GM21526 (cell line): ENCODE data around the gene STARD10.

ENCODE experiments used
- ATAC-seq: cut with Tn5 transposase; IDR thresholded peaks from one replicate; pipeline ENCODE4 v1.9.1; 2021; ENCODE audit warnings: moderate library complexity; ENCODE audit not compliant: unreplicated experiment, low FRiP score

Gene STARD10

DNA sequence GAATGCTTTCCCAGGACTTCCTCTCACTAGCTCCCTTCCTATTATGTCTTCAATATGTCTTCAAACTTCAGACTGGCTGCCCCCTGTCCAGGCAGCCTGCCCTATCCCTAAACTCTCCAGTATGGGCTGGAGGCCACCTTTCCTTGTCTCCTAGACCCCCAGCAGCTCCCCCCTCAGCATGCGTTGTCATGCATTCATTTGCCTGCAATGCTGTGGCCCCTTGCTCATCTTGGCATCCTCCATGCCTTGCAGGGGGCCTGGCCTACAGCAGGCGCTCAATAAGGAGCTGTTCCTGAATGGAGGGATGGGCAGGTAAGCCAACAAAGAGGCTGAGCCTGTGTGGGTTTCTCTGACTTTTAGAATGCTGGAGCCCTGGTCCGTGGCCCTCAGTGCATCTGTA, 25.3 kb downstream of the STARD10 start:
- ATAC-seq = no peak

GRCh38 chr11:72767203-72768062, 26.4 kb downstream of the STARD10 start:
- no peak for ATAC-seq

GRCh38 chr11:72766152-72766902, 27.5 kb downstream of the STARD10 start:
- ATAC-seq = no peak

DNA sequence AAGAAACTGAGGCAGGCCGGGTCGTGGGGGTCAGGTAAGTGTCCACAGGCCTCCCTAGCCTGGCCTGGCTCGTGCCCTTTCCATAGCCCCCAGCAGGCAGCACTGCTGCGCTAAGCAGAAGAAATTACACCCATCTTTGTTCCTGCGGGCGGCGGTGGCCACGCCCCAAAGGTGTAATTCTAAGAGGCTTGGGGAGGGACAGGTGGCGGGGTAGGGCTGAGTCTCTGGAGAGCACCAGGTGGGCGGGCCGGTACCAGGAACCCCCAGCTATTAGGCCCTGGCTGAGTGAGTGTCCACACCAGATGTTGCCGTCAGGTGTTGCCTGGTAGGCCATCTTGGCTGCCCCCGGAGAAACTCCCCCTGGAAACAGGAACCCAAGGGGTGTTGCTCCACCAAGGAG, 29.3 kb downstream of the STARD10 start:
- no peak for ATAC-seq

GRCh38 chr11:72763823-72764222, 30.0 kb downstream of the STARD10 start:
- ATAC-seq = no peak

- ATAC-seq = no peak
Observed at GRCh38 chr11:72762641-72763304, 31.1 kb downstream of the STARD10 start.

DNA sequence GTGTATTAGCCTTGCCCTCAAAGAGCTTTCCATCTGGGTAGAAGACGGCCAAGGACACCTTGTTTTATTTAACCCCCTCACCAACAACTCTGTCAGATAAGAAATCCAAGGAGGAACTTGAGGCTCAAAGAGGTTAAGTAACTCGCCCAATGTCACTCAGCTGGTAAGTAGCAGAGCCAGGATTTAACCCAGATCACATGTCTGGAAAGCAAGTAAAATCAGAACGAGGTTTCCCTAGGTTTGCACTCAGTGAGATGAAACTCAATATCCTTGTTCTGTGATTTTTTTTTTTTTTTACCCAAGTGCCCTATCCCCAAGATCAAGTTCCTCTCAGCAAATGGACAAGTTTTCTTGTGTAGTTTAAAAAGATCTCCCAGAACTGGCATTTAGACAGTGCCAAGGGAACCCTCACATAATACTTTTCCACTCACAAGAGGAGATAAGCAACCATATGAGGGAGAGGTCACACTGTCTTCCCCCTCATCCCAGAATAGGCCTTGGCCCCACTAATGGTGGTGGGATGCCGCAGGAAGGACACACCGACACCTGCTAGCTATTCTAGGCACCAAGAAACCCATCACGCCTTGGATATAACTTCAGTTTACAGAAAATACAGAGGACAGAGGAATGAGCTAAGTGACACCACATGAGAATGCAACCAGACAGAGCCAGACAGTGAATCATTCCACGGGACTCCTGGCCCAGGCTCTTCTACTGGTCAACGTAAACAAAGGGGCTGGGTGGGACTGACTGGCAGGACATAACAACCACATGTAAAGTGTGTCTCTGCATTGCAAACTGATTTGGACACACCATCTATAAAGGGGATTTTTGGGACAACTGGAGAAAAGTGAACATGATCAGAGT, 33.1 kb downstream of the STARD10 start:
- no peak for ATAC-seq

- ATAC-seq = no peak
Observed at GRCh38 chr11:72759468-72759985, 34.3 kb downstream of the STARD10 start.

DNA sequence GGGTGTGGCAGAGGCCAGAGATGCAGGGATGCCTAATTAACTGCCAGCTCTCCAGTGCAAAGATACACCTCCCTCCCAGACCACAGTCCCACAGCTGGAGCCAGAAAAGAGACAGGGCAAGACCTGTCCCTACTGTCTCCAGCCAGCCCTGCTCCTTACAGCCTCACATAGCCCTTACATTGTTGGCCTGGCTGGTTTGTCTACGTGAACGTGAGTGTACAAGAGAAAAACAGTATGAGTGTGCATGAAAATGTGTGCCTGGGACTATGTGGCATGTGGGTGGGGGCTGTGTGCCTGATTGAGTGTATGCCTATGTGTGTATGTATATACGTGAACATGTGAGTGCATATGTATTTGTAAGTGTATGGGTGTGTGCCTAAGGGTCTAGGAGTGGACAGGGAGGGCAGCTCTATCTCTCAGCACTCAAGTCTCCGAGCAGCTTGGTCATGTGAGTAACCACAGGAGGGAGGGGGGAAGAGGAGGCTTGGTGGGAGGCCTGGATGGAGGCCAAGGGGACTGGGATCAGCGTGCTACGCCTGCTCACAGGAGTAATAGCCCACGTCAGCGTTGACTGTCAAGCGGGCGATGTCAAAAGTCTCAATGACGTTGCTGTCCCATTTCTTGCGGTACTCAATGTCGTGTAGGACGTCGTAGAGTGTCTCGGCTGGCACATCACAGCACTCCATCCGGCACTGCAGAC, 35.0 kb downstream of the STARD10 start:
- ATAC-seq = no peak

GRCh38 chr11:72758304-72758689, 35.5 kb downstream of the STARD10 start:
- ATAC-seq = no peak

GRCh38 chr11:72755713-72756285, 38.0 kb downstream of the STARD10 start:
- ATAC-seq = no peak

DNA sequence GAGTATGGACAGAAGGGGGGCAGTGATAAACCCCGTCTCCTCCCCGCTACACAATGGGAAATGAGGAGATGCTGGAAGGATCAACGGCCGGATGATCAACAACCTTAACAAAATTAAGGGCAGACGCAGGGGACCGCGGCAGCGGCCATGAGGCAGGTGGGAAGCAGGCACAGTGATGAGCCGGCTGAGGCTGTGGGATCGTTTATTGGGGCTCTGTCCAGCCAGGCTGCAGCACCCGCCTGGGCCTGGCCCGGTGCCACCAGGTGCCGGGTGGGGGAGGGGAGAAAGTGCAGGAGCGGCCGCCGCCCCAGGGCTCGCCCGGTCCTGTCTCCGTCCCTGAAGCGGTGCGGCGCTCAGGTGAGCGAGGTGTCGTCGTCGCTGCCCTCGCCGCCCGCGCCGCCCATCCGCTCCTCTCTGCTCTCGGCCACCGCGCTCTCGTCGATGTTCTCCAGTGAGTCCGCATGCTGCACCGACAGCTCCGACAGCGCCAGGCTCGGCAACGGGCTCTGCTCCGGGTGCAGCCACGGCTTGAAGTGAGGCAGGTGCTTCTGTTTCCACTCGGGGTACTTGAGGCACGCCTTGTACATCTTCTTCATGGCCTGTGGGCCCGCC, 39.2 kb downstream of the STARD10 start:
- no peak for ATAC-seq

DNA sequence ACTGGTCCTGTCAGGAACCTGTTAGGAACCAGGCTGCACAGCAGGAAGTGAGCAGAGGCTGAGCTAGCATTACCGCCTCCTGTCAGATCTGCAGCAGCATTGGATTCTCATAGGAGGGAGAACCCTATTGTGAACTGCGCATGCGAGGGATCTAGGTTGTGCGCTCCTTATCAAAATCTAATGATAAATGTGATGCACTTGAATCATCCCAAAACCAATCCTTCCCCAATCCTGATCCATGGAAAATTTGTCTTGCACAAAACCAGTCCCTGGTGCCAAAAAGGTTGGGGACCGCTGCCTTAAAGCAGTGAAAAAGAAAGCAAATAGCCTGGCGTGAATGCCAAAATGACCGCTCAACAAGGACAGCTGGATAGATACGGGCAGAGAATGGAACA, 39.7 kb downstream of the STARD10 start:
- ATAC-seq = no peak

DNA sequence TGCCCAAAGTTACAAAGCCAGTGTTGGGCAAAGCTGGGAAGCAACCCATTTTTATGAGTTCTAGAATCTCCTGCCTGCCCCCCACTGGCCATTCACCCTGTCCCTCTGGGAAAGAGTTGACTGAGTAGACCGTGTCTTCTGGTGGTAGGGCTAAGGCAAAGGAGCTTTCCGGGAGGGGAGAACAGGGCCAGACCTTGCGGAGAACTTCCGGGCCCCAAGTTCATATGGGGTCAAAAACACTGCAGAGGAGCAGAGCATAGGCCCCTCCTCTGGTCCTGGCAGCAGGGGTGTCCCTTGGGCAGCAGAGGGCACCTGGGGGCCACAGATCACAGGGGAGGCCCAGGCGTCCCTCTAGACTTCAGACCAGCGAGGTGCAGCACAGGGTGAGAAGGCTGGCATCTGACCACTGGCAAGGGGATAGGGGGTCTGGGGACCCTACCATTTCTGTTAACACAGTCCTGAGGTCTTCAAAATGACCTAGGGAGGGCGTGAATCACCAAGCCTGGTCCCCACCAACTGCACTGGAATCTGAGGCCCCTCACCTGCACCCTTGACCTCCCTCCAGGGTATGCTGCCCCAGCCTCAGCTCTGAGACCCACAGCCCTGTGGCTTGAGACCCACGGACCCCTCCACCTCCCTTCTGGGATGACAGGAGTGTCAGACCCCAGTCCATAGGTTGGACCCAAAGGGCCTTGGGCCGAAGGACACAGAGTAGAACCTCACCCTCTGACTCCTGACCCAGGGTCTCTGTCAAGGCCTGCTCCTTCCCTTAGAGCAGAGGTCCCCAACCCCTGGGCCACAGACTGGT, 40.3 kb downstream of the STARD10 start:
- ATAC-seq = no peak

GRCh38 chr11:72752088-72752914, 41.5 kb downstream of the STARD10 start, which contains the start of gene ARAP1:
Gene ARAP1, minus strand, starts transcription at chr11:72752408. Its CDS starts 25,280 bp downstream, at chr11:72727128.
- ATAC-seq = no peak

- no peak for ATAC-seq
Observed at GRCh38 chr11:72751116-72752087, 42.4 kb downstream of the STARD10 start.
